ENCODE measurements around the gene CORO1C.

Gene CORO1C

DNA sequence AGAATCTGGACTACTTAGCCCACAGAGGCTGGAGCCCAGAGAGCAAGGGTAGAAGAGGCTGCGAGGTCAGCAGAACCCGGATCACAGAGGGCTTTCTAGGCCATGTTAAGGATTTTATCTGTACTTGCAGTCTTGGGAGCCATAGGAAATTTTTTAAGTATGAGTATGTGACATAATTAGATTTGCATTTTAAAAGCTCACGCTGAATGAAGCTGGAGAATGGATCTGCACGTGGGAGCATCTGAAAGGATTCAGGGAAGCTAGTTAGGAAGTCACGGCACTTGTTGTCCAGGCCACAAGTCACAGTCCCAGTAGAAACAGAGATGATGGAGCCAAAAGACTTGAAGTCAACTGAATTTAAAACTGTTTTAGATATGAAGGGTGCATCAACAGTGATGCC is 14.1 kb downstream of the CORO1C start:
- no peaks in the 10 kb centered on the region for H3K27me3 ChIP-seq (ENCODE audit: insufficient read depth, low read length)
- H3K27ac ChIP-seq (ENCODE audit: low read depth, low read length): no peak overlapping the region
- no peak overlapping the region for H3K4me2 ChIP-seq (ENCODE audit: low read length)
- H3K23ac ChIP-seq (ENCODE audit: low read length): no peak overlapping the region
- peak; percentile 39 to 72 for DNase-seq
- peaks cover 21% of the 10 kb centered on the region for H3K79me2 ChIP-seq (ENCODE audit: control insufficient read depth, insufficient read depth, low read length, poor library complexity)
- H3K36me3 ChIP-seq (ENCODE audit: control insufficient read depth in 1 of 2, insufficient read depth in 2 of 2, low read length in 2 of 2): peaks cover 3 to 6% of the 10 kb centered on the region in 2 experiments
- H4K8ac ChIP-seq (ENCODE audit: low read depth, low read length): no peak overlapping the region
- no peak overlapping the region for H3K14ac ChIP-seq (ENCODE audit: low read length)
- H2BK5ac ChIP-seq (ENCODE audit: low read depth, low read length, poor library complexity): no peak overlapping the region
- no peak overlapping the region for H4K91ac ChIP-seq (ENCODE audit: low read depth, low read length)
- no peaks in the 10 kb centered on the region for H3K9me3 ChIP-seq (ENCODE audit: insufficient read depth, low read depth, low read length)
- H2AFZ ChIP-seq (ENCODE audit: insufficient read depth, low read length, poor library complexity): no peak overlapping the region
- H3K4me3 ChIP-seq (ENCODE audit: low read depth, low read length): no peak overlapping the region
- no peak overlapping the region for H2BK120ac ChIP-seq (ENCODE audit: insufficient read depth, low read length, poor library complexity)
- peak overlapping the region; percentile 86 for H3K4ac ChIP-seq (ENCODE audit: low read depth, low read length)
- H2BK12ac ChIP-seq (ENCODE audit: low read length): no peak overlapping the region
- no peak overlapping the region for H4K12ac ChIP-seq (ENCODE audit: low read depth, low read length)
- H3K9ac ChIP-seq (ENCODE audit: low read length): no peak overlapping the region
- H3K4me1 ChIP-seq (ENCODE audit: control insufficient read depth in 1 of 2, insufficient read depth in 2 of 2, low read length in 2 of 2): peaks cover 7 to 16% of the 10 kb centered on the region in 2 experiments
- H3K18ac ChIP-seq (ENCODE audit: low read length): no peak overlapping the region
- peaks cover 1% of the 10 kb centered on the region for H3K79me1 ChIP-seq (ENCODE audit: low read length)
- H2AK5ac ChIP-seq (ENCODE audit: low read length): no peak overlapping the region
- WGBS (ENCODE audit: extremely low coverage, insufficient coverage, insufficient read length): no CpG with 5 or more reads among the region's 5 CpGs

DNA sequence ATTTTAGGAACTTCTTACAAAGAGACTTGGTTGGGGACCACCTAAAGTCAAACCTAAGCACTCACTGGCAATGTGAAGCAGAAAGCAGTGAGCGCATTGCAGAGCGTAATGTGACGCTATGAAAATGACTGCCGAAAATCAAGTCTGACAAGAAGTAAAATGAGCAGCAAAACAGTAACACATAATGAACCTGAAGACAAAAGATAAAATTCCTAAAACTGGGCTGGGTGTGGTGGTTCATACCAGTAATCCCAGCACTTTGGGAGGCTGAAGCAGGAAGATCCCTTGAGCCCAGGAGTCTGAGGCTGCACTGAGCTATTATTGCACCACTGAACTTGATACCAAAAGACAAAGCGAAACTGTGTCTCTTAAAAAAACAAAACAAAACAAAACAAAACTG is 16.5 kb downstream of the CORO1C start:
- peaks cover 19% of the 10 kb centered on the region for H3K79me2 ChIP-seq (ENCODE audit: control insufficient read depth, insufficient read depth, low read length, poor library complexity)
- DNase-seq: peak; percentile 73 to 89
- no peak overlapping the region for H3K4me3 ChIP-seq (ENCODE audit: low read depth, low read length)
- H3K36me3 ChIP-seq (ENCODE audit: control insufficient read depth in 1 of 2, insufficient read depth in 2 of 2, low read length in 2 of 2): peaks cover 6 to 8% of the 10 kb centered on the region in 2 experiments
- peak overlapping the region; percentile 91 for H3K4ac ChIP-seq (ENCODE audit: low read depth, low read length)
- H3K4me2 ChIP-seq (ENCODE audit: low read length): no peak overlapping the region
- no peak overlapping the region for H2AFZ ChIP-seq (ENCODE audit: insufficient read depth, low read length, poor library complexity)
- H3K9me3 ChIP-seq (ENCODE audit: insufficient read depth, low read depth, low read length): no peaks in the 10 kb centered on the region
- no peak overlapping the region for H3K18ac ChIP-seq (ENCODE audit: low read length)
- H3K23ac ChIP-seq (ENCODE audit: low read length): no peak overlapping the region
- WGBS (ENCODE audit: extremely low coverage, insufficient coverage, insufficient read length): no CpG with 5 or more reads among the region's 5 CpGs
- no peak overlapping the region for H3K27ac ChIP-seq (ENCODE audit: low read depth, low read length)
- H3K79me1 ChIP-seq (ENCODE audit: low read length): no peaks in the 10 kb centered on the region
- peak overlapping the region; percentile 71 for H2BK12ac ChIP-seq (ENCODE audit: low read length)
- H2AK5ac ChIP-seq (ENCODE audit: low read length): no peak overlapping the region
- no peak overlapping the region for H3K14ac ChIP-seq (ENCODE audit: low read length)
- no peak overlapping the region for H4K91ac ChIP-seq (ENCODE audit: low read depth, low read length)
- H3K4me1 ChIP-seq (ENCODE audit: control insufficient read depth in 1 of 2, insufficient read depth in 2 of 2, low read length in 2 of 2): peaks cover 4 to 14% of the 10 kb centered on the region in 2 experiments
- H3K9ac ChIP-seq (ENCODE audit: low read length): no peak overlapping the region
- no peak overlapping the region for H4K12ac ChIP-seq (ENCODE audit: low read depth, low read length)
- no peaks in the 10 kb centered on the region for H3K27me3 ChIP-seq (ENCODE audit: insufficient read depth, low read length)
- H2BK5ac ChIP-seq (ENCODE audit: low read depth, low read length, poor library complexity): no peak overlapping the region
- H2BK120ac ChIP-seq (ENCODE audit: insufficient read depth, low read length, poor library complexity): no peak overlapping the region
- no peak overlapping the region for H4K8ac ChIP-seq (ENCODE audit: low read depth, low read length)

DNA sequence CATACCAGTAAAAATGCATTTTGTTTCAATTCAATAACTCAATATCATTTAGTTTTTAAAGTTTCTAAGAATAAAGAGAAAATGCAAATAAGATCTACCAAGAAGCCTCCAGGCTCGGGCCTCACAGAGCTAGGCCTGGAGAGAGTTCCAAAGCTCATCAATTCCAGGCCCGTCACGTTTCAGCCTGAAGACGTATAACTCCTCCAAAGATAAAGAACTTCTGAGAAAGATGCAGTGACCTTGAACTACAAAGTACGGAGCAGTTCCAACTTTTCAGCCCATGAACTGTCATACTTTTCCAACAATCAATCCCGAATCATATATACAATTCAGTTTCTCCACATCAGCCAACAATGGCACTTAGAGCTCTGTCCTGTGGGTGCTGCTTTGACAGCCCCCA is 17.8 kb downstream of the CORO1C start:
- no peak for DNase-seq
- Histone ChIP-seq H3K9ac (ENCODE audit: low read length) (no peak overlapping the region), H3K4me2 (ENCODE audit: low read length) (no peak overlapping the region), H3K79me2 (ENCODE audit: control insufficient read depth, insufficient read depth, low read length, poor library complexity) (peaks cover 15% of the 10 kb centered on the region), H3K4me1 (ENCODE audit: control insufficient read depth in 1 of 2, insufficient read depth in 2 of 2, low read length in 2 of 2) (peaks cover 4 to 10% of the 10 kb centered on the region in 2 experiments), H4K8ac (ENCODE audit: low read depth, low read length) (no peak overlapping the region), H2AK5ac (ENCODE audit: low read length) (no peak overlapping the region), H2BK12ac (ENCODE audit: low read length) (no peak overlapping the region), H3K14ac (ENCODE audit: low read length) (no peak overlapping the region), H2BK120ac (ENCODE audit: insufficient read depth, low read length, poor library complexity) (no peak overlapping the region), H3K4ac (ENCODE audit: low read depth, low read length) (peak overlapping the region; percentile 6), H3K9me3 (ENCODE audit: insufficient read depth, low read depth, low read length) (no peaks in the 10 kb centered on the region), H2AFZ (ENCODE audit: insufficient read depth, low read length, poor library complexity) (no peak overlapping the region), H3K27ac (ENCODE audit: low read depth, low read length) (no peak overlapping the region), H3K79me1 (ENCODE audit: low read length) (no peaks in the 10 kb centered on the region), H3K27me3 (ENCODE audit: insufficient read depth, low read length) (no peaks in the 10 kb centered on the region), H3K4me3 (ENCODE audit: low read depth, low read length) (no peak overlapping the region), H3K23ac (ENCODE audit: low read length) (no peak overlapping the region), H4K12ac (ENCODE audit: low read depth, low read length) (no peak overlapping the region), H4K91ac (ENCODE audit: low read depth, low read length) (no peak overlapping the region), H3K18ac (ENCODE audit: low read length) (no peak overlapping the region), H2BK5ac (ENCODE audit: low read depth, low read length, poor library complexity) (no peak overlapping the region), H3K36me3 (ENCODE audit: control insufficient read depth in 1 of 2, insufficient read depth in 2 of 2, low read length in 2 of 2) (peaks cover 6 to 8% of the 10 kb centered on the region in 2 experiments)
- no CpG with 5 or more reads among the region's 6 CpGs for whole genome bisulfite sequencing (ENCODE audit: extremely low coverage, insufficient coverage, insufficient read length)

DNA sequence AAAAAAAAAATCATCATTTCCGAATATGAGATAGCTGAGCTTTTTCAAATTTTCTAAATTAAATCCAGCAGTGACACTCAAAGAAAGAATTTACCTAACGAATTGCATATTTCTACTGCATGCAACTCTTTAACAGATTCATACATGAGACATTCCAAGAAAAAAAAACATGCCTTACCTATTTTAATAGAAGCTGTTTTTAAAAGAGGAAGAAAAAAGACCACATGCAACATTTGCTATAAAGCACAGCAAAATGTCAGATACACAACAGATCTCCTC is 18.5 kb downstream of the CORO1C start:
- Histone ChIP-seq H3K79me2 (ENCODE audit: control insufficient read depth, insufficient read depth, low read length, poor library complexity) (peaks cover 15% of the 10 kb centered on the region), H3K18ac (ENCODE audit: low read length) (no peak overlapping the region), H3K9ac (ENCODE audit: low read length) (no peak overlapping the region), H3K4me1 (ENCODE audit: control insufficient read depth in 1 of 2, insufficient read depth in 2 of 2, low read length in 2 of 2) (peaks cover 4 to 10% of the 10 kb centered on the region in 2 experiments), H3K14ac (ENCODE audit: low read length) (no peak overlapping the region), H4K91ac (ENCODE audit: low read depth, low read length) (no peak overlapping the region), H2BK120ac (ENCODE audit: insufficient read depth, low read length, poor library complexity) (no peak overlapping the region), H3K4ac (ENCODE audit: low read depth, low read length) (no peak overlapping the region), H2BK5ac (ENCODE audit: low read depth, low read length, poor library complexity) (no peak overlapping the region), H3K36me3 (ENCODE audit: control insufficient read depth in 1 of 2, insufficient read depth in 2 of 2, low read length in 2 of 2) (peaks cover 6 to 8% of the 10 kb centered on the region in 2 experiments), H2BK12ac (ENCODE audit: low read length) (no peak overlapping the region), H3K9me3 (ENCODE audit: insufficient read depth, low read depth, low read length) (no peaks in the 10 kb centered on the region), H4K12ac (ENCODE audit: low read depth, low read length) (no peak overlapping the region), H2AK5ac (ENCODE audit: low read length) (no peak overlapping the region), H3K4me2 (ENCODE audit: low read length) (no peak overlapping the region), H3K4me3 (ENCODE audit: low read depth, low read length) (no peak overlapping the region), H3K79me1 (ENCODE audit: low read length) (no peaks in the 10 kb centered on the region), H3K27me3 (ENCODE audit: insufficient read depth, low read length) (no peaks in the 10 kb centered on the region), H2AFZ (ENCODE audit: insufficient read depth, low read length, poor library complexity) (no peak overlapping the region), H3K23ac (ENCODE audit: low read length) (no peak overlapping the region), H3K27ac (ENCODE audit: low read depth, low read length) (no peak overlapping the region), H4K8ac (ENCODE audit: low read depth, low read length) (no peak overlapping the region)
- peak in 1 of 2 donors; percentile 76 for DNase-seq
- WGBS (ENCODE audit: extremely low coverage, insufficient coverage, insufficient read length): no CpG with 5 or more reads among the region's 2 CpGs
